Natural killer cell (primary cell): Measurements from ENCODE around the gene SF3B4. TPM values are rescaled to one million over a fixed set of nuclear protein-coding genes. Genes with fewer than 3 reads are reported as not detected.

Source experiments
- ATAC-seq, 3 donors: fragments of 150-1000 bp in 2 of 3; fragments of 200-7000 bp in 1 of 3; cut with Tn5 transposase; 1 replicate in 1 of 3; 2 replicates in 2 of 3; pipeline ENCODE4 v1.10.0; 2021; ENCODE audit warnings: mild to moderate bottlenecking in 2 of 3, moderate library complexity in 2 of 3
- DNase-seq, 2 donors: peaks; one replicate each; pipeline versions ENCODE4 v3.0.0 to v3.0.0-alpha.2; 2013 to 2021; ENCODE audit warnings: mixed read lengths in 1 of 2
- H3K27ac ChIP-seq: one replicate; pipeline ENCODE4 v1.5.1; 2013; ENCODE audit warnings: mild to moderate bottlenecking, low read length
- H3K27me3 ChIP-seq: one replicate; pipeline ENCODE4 v1.6.1; 2013; ENCODE audit warnings: low read length; ENCODE audit not compliant: control insufficient read depth, insufficient read depth
- H3K36me3 ChIP-seq: one replicate; pipeline ENCODE4 v1.6.1; 2013; ENCODE audit warnings: low read length; ENCODE audit not compliant: control insufficient read depth, insufficient read depth
- H3K4me1 ChIP-seq: one replicate; pipeline ENCODE4 v1.6.1; 2013; ENCODE audit warnings: low read length; ENCODE audit not compliant: control insufficient read depth, insufficient read depth
- H3K4me3 ChIP-seq: one replicate; pipeline ENCODE4 v1.5.1; 2013; ENCODE audit warnings: low read length
- H3K9me3 ChIP-seq: one replicate; pipeline ENCODE4 v1.6.1; 2013; ENCODE audit warnings: low read length; ENCODE audit not compliant: control insufficient read depth, insufficient read depth
- H3K27ac Mint-ChIP-seq, 2 donors: one replicate each; pipeline ENCODE4 v1.8.0; 2022; ENCODE audit warnings: mild to moderate bottlenecking in 2 of 2, mixed read lengths in 2 of 2, moderate library complexity in 1 of 2
- H3K27me3 Mint-ChIP-seq, 2 donors: one replicate each; pipeline ENCODE4 v1.8.0; 2022; ENCODE audit warnings: low read depth in 2 of 2, mixed read lengths in 2 of 2
- H3K36me3 Mint-ChIP-seq: one replicate; pipeline ENCODE4 v1.8.0; 2022; ENCODE audit warnings: mixed read lengths
- H3K4me1 Mint-ChIP-seq, 2 donors: one replicate each; pipeline ENCODE4 v1.8.0; 2022; ENCODE audit warnings: mixed read lengths in 2 of 2
- H3K4me3 Mint-ChIP-seq: one replicate; pipeline ENCODE4 v1.8.0; 2022; ENCODE audit warnings: mild to moderate bottlenecking, moderate library complexity, mixed read lengths
- H3K9me3 Mint-ChIP-seq, 2 donors: one replicate each; pipeline ENCODE4 v1.8.0; 2022; ENCODE audit warnings: mixed read lengths in 2 of 2
- CTCF ChIP-seq: fragments of 200-600 bp; IDR thresholded peaks from one replicate; pipeline ENCODE4 v1.8.0; 2022; ENCODE audit warnings: antibody characterized with exemption
- WGBS: methylation state at CpG from one replicate; pipeline ENCODE4 v1.1.7; 2013; ENCODE audit warnings: missing lambda C conversion rate; ENCODE audit not compliant: insufficient coverage; 5-methylcytosine and 5-hydroxymethylcytosine counted together
- intact Hi-C: fragments of 100-400 bp; cut with micrococcal nuclease; formaldehyde crosslinking; loops from one replicate; pipeline ENCODE4 v1.14.2; 2022
- total RNA-seq, 4 donors: library from RNA; stranded (reverse); fragments of 120-200 nt in 1 of 4; gene quantifications; one replicate each; pipeline versions ENCODE4 v1.2.3 to v1.2.4, GENCODE V29; 2013 to 2022

SF3B4 gene
- total RNA-seq, 3 donors from 2014 or later (not counting 1 experiment from before 2014, with no cell fraction given): 67.3 to 73.7 (median 68.5) TPM

- ATAC-seq (no peak), DNase-seq (no peak)
- H3K4me1 Mint-ChIP-seq: no peaks in the 10 kb centered on the region
- H3K4me3 Mint-ChIP-seq: no peak overlapping the region
- H3K9me3 ChIP-seq: no peaks in the 10 kb centered on the region
- H3K27ac ChIP-seq: no peak overlapping the region
- peaks cover 6% of the 10 kb centered on the region for H3K36me3 Mint-ChIP-seq
- H3K4me3 ChIP-seq: no peak overlapping the region
- peaks cover 8% of the 10 kb centered on the region for H3K36me3 ChIP-seq
- H3K27me3 ChIP-seq: no peaks in the 10 kb centered on the region
- H3K27me3 Mint-ChIP-seq: no peaks in the 10 kb centered on the region
- no peak overlapping the region for H3K27ac Mint-ChIP-seq
- H3K9me3 Mint-ChIP-seq: no peaks in the 10 kb centered on the region
- WGBS: 99% methylated on average over 6 of the region's 6 CpGs
- H3K4me1 ChIP-seq: no peaks in the 10 kb centered on the region
- TF ChIP-seq CTCF: no peak
- intact Hi-C loops: no loop called here
Measured at GRCh38 chr1:149949911-149950310, 22.3 kb upstream of the SF3B4 start.

- intact Hi-C loops: no loop called here
- no peaks in the 10 kb centered on the region for H3K9me3 Mint-ChIP-seq
- no peak overlapping the region for H3K4me3 Mint-ChIP-seq
- Histone ChIP-seq H3K4me1 (no peaks in the 10 kb centered on the region), H3K36me3 (peaks cover 18% of the 10 kb centered on the region), H3K27ac (no peak overlapping the region), H3K4me3 (no peak overlapping the region), H3K9me3 (no peaks in the 10 kb centered on the region), H3K27me3 (no peaks in the 10 kb centered on the region)
- no peaks in the 10 kb centered on the region for H3K4me1 Mint-ChIP-seq
- no peak for TF ChIP-seq CTCF
- no peak for DNase-seq
- ATAC-seq: no peak
- no peaks in the 10 kb centered on the region for H3K27me3 Mint-ChIP-seq
- peaks cover 11% of the 10 kb centered on the region for H3K36me3 Mint-ChIP-seq
- H3K27ac Mint-ChIP-seq: no peak overlapping the region
- 93% methylated on average over 4 of the region's 4 CpGs for WGBS
Measured at GRCh38 chr1:149945206-149945605, 17.6 kb upstream of the SF3B4 start.

- no peak overlapping the region for H3K4me3 ChIP-seq
- Mint-ChIP-seq H3K27me3 (no peaks in the 10 kb centered on the region), H3K36me3 (peaks cover 11% of the 10 kb centered on the region), H3K4me3 (no peak overlapping the region), H3K9me3 (no peaks in the 10 kb centered on the region), H3K27ac (peak overlapping the region in 1 of 2 donors; percentile 7), H3K4me1 (peaks cover 0 to 2% of the 10 kb centered on the region in 2 donors)
- TF ChIP-seq CTCF: no peak
- H3K4me1 ChIP-seq: peaks cover 5% of the 10 kb centered on the region
- no peaks in the 10 kb centered on the region for H3K27me3 ChIP-seq
- H3K9me3 ChIP-seq: no peaks in the 10 kb centered on the region
- no peak for DNase-seq
- H3K27ac ChIP-seq: no peak overlapping the region
- WGBS: 41% methylated on average over 1 of the region's 3 CpGs
- intact Hi-C loops: no loop called here
- peaks cover 15% of the 10 kb centered on the region for H3K36me3 ChIP-seq
- no peak for ATAC-seq
Measured at GRCh38 chr1:149942885-149943284, 15.3 kb upstream of the SF3B4 start.

- H3K4me1 Mint-ChIP-seq: peaks cover 0 to 8% of the 10 kb centered on the region in 2 donors
- no peaks in the 10 kb centered on the region for H3K9me3 Mint-ChIP-seq
- no peak overlapping the region for H3K27ac Mint-ChIP-seq
- Histone ChIP-seq H3K27me3 (no peaks in the 10 kb centered on the region), H3K36me3 (peaks cover 12% of the 10 kb centered on the region), H3K27ac (no peak overlapping the region), H3K4me3 (no peak overlapping the region), H3K9me3 (no peaks in the 10 kb centered on the region), H3K4me1 (peaks cover 7% of the 10 kb centered on the region)
- no peak for ATAC-seq
- H3K36me3 Mint-ChIP-seq: peaks cover 11% of the 10 kb centered on the region
- H3K4me3 Mint-ChIP-seq: no peak overlapping the region
- DNase-seq: no peak
- intact Hi-C loops: no loop called here
- TF ChIP-seq CTCF: no peak
- 85% methylated on average over 5 of the region's 5 CpGs for WGBS
- H3K27me3 Mint-ChIP-seq: no peaks in the 10 kb centered on the region
Measured at GRCh38 chr1:149942207-149942606, 14.6 kb upstream of the SF3B4 start.
